HL-60/S4 treated with retinoic acid at 250 ng/mL for 4 days and 3 days (cell line): ENCODE measurements around the gene VIL1.

Source experiments
- in situ Hi-C: fragments of 300-500 bp; cut with MboI; formaldehyde crosslinking; loops from 2 replicates; pipeline ENCODE4 v1.7.0; 2022; ENCODE audit warnings: low sequenced_read_pairs

VIL1 gene

DNA sequence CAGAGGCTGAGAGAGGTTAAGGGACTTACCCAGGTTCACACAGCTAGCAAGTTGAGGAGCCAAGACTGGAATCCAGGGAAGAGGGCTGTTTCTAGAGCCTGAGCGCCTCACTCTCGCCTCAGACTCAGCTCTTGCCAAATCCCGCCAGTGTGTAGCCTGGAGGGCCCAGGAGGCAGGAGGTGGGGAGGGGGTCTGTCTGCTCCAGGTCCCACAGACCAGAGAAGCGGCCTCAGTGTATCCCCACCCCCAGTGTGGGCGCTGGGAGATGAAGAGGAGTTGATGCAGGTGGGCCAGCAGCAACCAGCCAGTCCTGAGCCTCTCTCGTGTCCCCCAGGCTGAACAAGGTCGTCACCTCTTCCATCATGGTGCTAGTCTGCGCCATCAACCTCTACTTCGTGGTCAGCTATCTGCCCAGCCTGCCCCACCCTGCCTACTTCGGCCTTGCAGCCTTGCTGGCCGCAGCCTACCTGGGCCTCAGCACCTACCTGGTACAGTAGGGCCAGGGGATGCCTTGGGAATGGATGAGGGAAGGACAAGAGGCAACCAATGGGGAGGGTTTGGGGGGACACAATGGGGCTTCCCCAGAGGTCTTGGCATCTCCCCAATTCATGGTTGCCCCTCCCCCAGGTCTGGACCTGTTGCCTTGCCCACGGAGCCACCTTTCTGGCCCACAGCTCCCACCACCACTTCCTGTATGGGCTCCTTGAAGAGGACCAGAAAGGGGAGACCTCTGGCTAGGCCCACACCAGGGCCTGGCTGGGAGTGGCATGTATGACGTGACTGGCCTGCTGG, 24.4 kb upstream of the VIL1 start:
- in situ Hi-C loops, result loop anchor here (10.0 kb wide), 1 partner anchor 90 kb away; no protein-coding TSS in a partner anchor

DNA sequence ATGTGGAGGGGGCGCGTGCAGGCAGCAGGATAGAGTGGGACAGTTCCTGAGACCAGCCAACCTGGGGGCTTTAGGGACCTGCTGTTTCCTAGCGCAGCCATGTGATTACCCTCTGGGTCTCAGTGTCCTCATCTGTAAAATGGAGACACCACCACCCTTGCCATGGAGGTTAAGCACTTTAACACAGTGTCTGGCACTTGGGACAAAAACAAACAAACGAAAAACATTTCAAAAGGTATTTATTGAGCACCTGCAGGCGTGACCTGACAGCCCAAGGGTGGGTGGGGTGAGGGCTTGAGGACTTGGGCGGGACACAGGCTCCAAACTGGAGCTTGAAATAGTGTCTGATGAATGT, 23.9 kb upstream of the VIL1 start:
- in situ Hi-C loops, result loop anchor here (10.0 kb wide), 1 partner anchor 90 kb away; no protein-coding TSS in a partner anchor

DNA sequence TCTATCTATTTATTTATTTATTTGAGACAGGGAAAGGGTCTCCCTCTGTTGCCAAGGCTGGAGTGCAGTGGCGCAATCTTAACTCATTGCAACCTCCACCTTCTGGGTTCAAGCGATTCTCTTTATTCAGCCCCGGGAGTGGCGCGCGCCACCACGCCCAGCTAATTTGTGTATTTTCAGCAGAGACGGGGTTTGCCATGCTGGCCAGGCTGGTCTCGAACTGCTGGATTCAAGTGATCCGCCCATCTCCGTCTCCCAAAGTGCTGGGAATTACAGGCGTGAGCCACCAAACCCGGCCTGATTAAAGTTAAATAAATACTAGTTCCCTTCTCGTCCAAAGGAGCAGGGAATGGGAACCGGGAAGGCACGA, 23.5 kb upstream of the VIL1 start:
- in situ Hi-C loops, result loop anchor here (10.0 kb wide), 1 partner anchor 91 kb away; no protein-coding TSS in a partner anchor

DNA sequence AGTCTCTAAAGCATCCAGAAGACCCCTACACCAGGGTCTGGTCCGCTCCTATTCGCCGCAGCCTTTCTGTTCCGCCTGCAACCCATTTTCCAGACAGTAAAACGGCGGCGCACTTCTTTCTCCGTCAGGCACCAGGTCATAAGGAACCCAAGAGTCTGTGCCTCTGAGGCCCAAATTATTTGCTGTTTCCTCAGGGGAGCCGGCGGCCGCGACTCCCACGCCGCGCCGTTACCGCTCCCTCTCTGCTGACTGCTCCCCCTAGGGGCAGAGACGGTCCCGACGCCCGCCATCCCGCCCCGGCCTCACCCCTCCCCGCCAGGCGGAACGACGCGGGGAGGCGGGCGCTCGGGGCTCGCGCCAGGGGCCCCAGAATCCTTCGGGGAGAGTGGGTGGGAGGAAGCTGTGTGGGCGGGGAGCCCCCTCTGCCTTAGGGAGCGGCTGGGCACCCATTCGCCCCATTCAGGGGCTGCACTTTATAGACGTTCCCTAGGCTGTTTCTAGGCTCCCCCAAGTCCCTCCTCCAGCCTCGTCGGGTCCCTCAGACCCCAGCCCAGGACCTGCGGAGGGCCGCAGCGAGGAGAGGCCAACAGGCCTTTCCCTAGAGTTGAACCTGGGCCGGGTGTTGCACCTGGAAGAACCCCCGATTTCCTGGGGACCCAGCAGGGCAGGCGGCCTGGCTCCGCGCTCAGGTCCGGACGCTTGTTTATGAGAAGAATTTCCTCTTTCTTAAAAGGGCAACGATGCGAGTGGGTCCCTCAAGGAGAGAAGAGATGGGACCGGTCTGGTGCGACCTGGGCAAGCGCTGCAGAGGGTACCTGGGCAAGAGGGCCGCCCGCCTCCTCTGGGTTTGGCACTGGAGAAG, 22.9 kb upstream of the VIL1 start:
- in situ Hi-C loops, result loop anchor here (10.0 kb wide), 1 partner anchor 91 kb away; no protein-coding TSS in a partner anchor

DNA sequence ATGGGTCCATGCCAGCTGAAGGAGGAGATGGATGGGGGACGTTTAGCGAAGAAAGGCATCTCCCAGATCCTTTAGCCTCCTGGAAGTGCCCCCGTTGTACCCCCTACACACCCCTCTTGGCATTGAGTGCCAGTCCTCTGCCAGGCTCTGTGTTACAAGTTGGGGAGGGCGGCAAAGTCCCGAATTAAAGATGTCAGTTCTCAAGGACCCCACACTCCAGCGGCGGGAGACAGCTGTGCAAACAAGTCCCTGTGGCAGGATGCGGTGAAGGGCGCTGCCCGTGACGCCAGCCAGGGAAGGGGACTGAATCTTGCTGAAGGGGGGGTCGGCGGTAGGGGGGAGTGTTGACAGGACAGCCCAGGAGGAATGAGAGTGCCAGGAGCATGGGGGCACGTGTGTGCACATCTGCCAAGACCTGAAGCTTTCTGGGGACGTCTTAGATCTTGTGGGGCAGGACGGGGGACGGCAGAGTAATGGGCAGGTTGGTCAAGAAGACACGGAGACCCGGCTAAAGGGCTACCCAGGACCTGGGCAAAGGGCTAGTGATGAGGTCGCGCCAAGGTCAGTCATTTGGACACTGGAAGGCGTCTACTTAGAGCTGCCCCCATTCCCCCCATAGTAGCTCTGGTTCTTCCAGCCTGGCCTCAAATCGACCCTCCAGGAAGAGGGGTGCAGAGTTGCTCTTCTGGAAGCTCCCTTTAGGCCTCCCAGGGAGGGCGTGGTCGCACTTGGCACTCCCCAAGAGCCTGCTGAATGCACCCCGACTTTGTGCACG, 22.0 kb upstream of the VIL1 start:
- in situ Hi-C loops, result loop anchor here (10.0 kb wide), 1 partner anchor 92 kb away; no protein-coding TSS in a partner anchor

DNA sequence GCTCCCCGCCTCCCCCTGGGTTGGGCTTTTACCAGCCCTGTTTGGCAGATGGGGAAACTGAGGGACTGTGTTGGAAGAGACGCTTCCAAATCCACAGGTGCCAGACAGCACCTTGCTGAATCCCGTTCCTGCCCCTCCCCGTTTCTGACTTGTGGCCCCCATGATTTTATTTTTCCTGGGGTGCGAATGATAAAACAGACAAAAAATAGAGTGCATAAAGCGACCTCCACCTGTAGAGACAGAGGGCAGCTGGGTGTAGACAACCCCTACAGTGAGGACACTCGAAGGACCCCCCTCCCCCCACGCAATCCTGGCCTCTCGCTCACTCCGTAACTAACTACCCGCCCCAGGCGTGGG, 21.5 kb upstream of the VIL1 start:
- in situ Hi-C loops, result loop anchor here (10.0 kb wide), 1 partner anchor 93 kb away; no protein-coding TSS in a partner anchor

DNA sequence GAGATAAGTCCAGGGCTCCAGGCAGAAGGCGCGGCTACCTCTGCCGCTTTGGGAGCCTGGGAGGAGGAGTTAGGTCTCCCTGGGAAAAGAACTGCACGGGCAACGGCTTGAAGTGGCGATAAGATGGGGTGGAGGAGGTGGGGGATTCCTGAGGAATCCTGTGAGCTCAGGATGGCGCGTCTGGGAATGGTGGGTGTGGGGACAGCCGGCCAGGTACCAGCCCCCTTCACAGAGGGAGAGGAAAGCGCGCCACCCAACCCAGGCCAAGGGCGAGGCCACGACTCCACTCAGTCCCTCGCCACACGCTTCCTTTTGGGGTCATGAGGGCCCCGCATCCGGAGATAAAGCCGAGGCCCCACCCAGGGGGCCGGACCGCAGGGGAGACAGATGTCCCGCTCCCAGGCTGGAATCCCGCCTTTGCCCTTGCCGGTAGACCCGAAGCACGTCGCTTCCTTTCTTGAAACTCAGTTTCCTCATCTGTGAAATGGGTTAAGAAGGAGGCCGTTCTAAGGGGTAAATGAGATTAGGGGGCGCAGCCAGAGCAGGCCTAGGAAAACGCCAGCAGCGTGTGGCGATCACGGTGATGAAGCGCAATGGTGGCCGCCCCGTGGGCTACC, 21.0 kb upstream of the VIL1 start:
- in situ Hi-C loops, result loop anchor here (10.0 kb wide), 1 partner anchor 93 kb away; no protein-coding TSS in a partner anchor

DNA sequence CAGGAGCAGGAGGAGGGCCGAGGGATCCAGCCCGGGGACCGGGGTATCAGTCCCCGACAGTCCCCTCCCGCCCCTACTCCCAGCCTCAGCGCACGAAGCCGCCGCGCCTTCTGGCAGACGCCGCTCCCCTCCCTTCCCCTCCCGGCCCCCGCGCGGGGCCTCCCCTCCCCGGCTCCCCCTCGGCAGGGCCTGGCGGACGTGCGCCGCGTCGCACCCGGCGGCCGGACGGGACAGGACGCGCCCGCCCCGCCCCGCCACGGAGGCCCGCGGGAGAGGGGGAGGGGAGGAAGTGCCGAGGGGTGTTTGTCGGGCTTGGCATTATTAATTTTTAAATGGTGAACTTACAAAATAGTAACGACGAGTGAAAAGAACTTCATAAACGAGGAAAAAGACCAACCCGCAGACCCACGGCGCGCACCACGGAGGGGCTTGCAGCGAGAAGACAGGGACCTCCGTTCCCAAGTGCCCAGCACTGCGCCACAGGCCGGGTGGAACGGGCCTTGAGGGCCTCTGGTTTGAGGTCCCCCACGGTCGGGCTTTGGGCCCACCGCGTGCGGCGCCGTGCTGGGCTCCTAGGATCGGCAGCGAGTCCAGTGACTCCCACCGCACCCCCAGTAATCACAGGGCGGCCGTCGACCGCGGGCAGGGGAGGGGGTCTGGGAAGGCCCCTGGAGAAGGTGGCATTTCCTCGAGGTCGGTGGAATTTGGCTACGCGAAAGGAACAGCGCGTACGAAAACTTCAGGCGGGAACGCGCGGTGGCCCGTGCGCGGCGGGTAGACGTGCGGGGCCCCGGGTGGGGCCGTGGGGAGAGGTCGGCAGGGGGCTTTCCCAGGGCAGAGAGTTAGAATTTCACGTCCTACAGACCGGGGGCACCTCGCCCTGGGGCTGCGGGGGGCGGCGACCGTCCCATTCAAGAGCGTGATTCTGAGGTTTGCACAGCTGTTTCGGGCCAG, 20.2 kb upstream of the VIL1 start:
- in situ Hi-C loops, result loop anchor here (10.0 kb wide), 1 partner anchor 94 kb away; no protein-coding TSS in a partner anchor

DNA sequence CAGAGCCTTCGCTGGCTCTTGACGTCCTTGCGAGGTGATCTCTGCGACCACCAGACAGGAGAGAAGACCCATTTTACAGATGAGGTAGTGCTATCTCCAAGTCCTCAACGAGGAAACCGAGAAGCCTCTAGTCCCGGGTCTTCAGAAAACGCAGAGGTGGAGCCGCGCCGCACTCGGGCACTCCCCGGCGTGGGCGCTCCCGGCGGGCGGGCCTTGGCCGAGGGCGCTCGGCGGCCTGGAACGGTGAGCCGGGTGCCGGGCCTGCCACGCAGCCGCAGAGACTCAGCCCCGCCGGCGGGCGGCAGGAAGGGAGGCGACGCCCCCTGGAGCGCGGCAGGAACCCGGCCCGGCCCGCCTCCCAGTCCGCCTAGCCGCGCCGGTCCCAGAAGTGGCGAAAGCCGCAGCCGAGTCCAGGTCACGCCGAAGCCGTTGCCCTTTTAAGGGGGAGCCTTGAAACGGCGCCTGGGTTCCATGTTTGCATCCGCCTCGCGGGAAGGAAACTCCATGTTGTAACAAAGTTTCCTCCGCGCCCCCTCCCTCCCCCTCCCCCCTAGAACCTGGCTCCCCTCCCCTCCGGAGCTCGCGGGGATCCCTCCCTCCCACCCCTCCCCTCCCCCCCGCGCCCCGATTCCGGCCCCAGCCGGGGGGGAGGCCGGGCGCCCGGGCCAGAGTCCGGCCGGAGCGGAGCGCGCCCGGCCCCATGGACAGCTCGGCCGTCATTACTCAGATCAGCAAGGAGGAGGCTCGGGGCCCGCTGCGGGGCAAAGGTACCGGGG, 19.3 kb upstream of the VIL1 start, which contains the start of gene CTDSP1:
Gene CTDSP1 (plus strand): TSS at position 478 of the 776 bp plus-strand sequence. CDS start 223 bp downstream, at position 701.
- in situ Hi-C loops, result loop anchor here (10.0 to 25.0 kb wide), 2 partner anchors 95 to 438 kb away; partner anchors contain the start of gene PRKAG3

DNA sequence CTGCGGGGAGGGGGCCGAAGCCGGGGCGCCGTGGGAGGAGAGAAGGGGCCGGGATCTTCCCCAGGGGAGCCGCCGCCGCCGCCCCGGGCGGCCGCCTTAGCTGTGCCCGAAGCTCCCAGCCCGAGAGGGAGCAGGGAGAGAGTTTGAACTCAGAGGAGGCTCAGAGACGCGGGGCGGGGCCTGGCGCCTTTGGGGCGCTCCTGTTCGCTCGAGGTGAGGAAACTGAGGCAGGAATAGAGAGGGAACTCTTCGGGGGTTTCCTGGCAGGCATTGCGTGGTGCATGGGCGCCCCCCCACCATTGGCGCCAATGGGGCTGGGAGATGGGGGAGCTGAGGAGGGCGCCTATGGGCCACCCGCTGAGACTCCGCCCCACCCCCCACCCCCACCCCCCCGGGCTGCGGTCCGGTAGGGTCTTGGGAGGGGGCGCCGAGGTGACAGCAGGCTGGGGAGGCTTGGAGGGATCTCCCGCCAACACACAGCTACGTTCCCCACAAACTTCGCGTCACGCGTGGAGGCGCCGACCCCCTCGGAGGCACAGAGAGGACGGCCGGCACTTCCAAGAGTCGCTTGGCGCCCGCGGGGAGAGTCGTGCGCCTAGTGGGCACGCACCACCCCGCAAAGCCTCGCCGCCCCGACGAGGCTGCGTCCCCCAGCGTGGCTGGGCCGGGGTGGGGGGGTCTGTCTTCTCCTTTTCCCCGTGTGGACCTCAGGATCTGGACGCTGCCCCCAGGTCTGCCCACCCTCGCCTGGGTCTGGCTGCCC, 18.6 kb upstream of the VIL1 start:
- in situ Hi-C loops, result loop anchor here (25.0 kb wide), 1 partner anchor 437 kb away; the partner anchor contains the start of gene PRKAG3

DNA sequence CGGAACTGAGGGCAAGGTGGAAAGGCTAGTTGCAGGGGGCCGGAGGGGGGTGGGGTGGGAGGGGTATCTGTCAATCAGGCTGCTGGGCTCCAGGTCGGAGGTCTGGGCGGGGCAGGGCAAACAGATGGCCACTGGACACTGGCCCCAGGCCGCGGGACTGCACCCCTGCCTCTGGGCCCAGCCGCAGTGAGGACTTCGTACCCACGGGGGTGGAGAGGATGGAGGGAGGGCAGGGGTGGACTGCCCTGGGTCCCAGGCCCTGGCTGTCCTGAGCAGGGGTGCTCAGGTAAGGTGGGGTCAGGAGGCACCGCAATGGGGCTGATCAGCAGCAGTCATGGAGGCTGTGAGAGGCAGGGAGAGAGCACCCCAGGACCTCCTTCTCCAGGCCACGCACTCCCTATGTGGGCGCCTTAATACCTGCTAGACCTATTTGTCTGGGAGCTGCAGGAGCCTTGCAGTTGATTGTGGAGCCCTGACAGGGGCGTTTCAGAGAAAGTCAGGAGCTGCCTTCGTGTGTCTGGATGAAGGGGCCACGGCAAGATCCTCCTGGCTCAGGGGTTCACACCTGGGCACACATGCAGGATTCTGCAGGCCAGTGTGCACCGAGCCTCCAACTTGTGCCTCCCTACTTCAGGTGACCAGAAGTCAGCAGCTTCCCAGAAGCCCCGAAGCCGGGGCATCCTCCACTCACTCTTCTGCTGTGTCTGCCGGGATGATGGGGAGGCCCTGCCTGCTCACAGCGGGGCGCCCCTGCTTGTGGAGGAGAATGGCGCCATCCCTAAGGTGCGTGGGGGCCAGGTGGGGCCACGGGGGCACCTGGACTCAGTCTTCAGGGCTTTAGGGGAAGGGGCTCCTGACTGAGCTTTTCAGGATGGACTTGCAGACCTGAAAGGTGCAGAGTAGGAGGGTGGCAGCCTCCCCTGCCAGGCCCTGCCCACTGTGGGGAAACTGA, 17.7 kb upstream of the VIL1 start:
- in situ Hi-C loops, result loop anchor here (25.0 kb wide), 1 partner anchor 436 kb away; the partner anchor contains the start of gene PRKAG3

DNA sequence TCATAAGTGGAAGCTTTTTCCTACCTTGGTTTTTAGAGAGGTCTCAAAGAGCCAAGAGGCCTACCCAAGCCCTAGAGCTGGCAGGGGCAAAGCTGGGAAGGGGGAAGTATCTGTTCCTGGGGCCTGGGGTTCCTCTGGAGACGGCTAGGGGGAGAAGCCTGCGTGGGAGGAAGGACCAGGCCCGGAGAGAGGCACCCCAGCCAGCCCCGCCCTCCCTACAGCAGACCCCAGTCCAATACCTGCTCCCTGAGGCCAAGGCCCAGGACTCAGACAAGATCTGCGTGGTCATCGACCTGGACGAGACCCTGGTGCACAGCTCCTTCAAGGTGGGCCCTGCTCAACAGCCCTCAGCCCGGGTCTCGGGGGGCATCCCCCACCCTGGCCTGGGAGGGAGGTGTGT, 17.0 kb upstream of the VIL1 start:
- in situ Hi-C loops, result loop anchor here (25.0 kb wide), 1 partner anchor 435 kb away; the partner anchor contains the start of gene PRKAG3

DNA sequence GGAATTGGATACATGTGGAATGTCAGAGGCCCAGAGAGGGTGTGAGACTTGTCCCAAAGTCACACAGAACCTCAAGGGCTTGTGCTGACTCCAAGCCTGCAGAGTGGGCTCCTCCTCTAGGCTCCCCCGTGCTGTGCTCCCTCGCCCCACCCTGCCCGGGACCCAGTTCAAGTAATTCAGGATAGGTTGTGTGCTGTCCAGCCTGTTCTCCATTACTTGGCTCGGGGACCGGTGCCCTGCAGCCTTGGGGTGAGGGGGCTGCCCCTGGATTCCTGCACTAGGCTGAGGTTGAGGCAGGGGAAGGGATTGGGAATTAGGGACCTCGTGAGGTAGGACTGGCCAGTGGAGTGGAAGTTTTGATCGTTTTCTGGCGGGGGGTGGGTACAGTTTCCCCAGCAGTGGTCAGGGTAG, 16.4 kb upstream of the VIL1 start:
- in situ Hi-C loops, result loop anchor here (25.0 kb wide), 1 partner anchor 435 kb away; the partner anchor contains the start of gene PRKAG3

DNA sequence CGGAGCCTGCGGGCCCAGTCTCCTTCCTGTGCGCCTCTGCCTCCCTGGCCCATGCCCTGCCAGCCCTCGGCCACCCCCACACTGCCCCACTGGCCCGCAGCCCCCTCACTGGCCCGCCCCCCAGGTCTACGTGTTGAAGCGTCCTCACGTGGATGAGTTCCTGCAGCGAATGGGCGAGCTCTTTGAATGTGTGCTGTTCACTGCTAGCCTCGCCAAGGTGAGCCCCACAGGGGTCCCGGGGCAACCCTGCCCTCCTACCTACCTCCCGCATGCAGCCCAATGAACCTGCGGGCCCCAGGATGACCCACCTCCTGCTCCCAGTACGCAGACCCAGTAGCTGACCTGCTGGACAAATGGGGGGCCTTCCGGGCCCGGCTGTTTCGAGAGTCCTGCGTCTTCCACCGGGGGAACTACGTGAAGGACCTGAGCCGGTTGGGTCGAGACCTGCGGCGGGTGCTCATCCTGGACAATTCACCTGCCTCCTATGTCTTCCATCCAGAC, 16.0 kb upstream of the VIL1 start:
- in situ Hi-C loops, result loop anchor here (25.0 kb wide), 1 partner anchor 434 kb away; the partner anchor contains the start of gene PRKAG3

DNA sequence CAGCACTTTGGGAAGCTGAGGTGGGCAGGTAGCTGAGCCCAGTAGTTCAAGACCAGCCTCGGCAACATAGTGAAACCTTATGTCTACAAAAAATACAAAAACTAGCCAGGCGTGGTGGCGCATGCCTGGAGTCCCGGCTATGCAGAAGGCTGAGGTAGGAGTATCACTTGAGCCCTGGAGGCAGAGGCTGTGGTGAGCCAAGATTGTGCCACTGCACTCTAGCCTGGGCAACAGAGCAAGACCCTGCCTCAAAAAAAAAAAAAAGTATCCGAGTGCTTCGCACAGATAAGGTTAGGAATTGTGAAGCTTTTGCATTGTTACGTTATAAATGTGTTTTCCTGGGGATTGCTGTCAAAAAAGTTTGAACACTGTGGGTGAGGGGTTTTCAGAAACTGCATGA, 15.1 kb upstream of the VIL1 start:
- in situ Hi-C loops, result loop anchor here (25.0 kb wide), 1 partner anchor 433 kb away; the partner anchor contains the start of gene PRKAG3
